GM06990 (cell line): Measurements from ENCODE around the gene COQ8B.

Experiments
- DNase-seq: peaks from one replicate; pipeline ENCODE4 v3.0.0-alpha.2; 2011; ENCODE audit not compliant: insufficient read length; ENCODE audit errors: extremely low read depth
- H3K27me3 ChIP-seq: replicated peaks from 2 replicates; pipeline ENCODE4 v1.6.0; 2011; ENCODE audit warnings: low read length; ENCODE audit not compliant: control insufficient read depth, insufficient read depth
- H3K36me3 ChIP-seq: 2 replicates; pipeline ENCODE4 v1.5.1; 2011; ENCODE audit warnings: low read length; ENCODE audit not compliant: control insufficient read depth, insufficient read depth
- H3K4me3 ChIP-seq: replicated peaks from 2 replicates; pipeline ENCODE4 v1.5.1; 2011; ENCODE audit warnings: low read depth, mild to moderate bottlenecking, control low read depth, low read length
- CTCF ChIP-seq: IDR thresholded peaks from 2 replicates; pipeline ENCODE4 v1.5.1; 2011; ENCODE audit warnings: low read length, control low read depth, mild to moderate bottlenecking, inconsistent platforms; ENCODE audit not compliant: insufficient read depth, poor library complexity, severe bottlenecking

COQ8B gene

DNA sequence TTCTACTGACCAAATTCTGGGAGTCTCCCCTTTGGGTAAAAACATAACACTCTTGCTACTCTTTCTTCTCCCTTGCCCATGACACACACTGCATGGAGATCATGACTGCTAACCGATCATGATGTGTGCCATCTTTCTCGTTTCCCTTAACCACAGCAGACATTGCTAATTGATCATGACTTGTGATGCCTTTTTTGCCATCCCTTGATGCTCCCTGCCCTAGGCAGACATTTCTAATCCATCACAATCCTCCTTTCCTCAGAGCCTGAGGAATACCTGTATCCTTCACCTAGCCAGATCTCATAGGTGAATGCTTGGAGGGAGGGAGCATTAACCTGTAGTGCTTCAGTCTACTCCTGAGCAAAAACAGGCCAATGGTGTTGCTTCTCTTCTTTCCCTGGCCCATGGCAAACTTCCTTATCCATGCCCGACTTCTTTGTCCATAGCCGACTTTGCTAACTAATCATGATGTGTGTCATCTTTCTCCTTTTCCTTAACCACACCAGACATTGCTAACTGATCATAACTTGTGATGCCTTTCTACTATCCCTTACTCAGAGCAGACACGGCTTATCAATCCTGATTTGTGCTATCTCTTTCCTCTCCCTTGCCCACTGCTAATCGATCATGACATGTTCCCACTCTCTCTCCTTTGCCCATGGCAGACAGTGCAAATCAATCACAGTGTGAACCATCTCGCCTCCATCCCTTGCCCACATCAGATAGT lies 44.0 kb downstream of the COQ8B start:
- DNase-seq = no peak
- no peaks in the 10 kb centered on the region for H3K27me3 ChIP-seq
- no peaks in the 10 kb centered on the region; the same call in 1 of the 2 replicates for H3K36me3 ChIP-seq
- no peak overlapping the region for H3K4me3 ChIP-seq
- no peak for TF ChIP-seq CTCF

DNA sequence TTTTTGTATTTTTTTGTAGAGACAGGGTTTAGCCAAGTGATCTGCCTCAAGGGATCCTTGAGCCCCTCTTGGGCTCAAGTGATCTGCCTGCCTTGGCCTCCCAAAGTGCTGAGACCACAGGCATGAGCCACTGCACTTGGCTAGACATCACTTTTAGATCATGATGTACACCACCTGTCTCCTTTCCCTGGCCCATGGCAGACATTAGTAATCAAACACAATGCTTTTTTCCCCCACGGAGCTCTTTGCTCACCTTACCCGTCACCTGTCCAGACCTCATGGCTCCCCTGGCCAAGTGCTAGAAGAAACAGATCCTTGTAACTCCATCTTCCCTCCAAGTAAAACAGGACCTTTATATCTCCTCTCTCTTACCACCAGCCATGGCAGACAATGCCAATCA lies 44.6 kb downstream of the COQ8B start:
- Histone ChIP-seq H3K36me3 (no peaks in the 10 kb centered on the region; the same call in 1 of the 2 replicates), H3K4me3 (no peak overlapping the region), H3K27me3 (no peaks in the 10 kb centered on the region)
- no peak for DNase-seq
- no peak for TF ChIP-seq CTCF

DNA sequence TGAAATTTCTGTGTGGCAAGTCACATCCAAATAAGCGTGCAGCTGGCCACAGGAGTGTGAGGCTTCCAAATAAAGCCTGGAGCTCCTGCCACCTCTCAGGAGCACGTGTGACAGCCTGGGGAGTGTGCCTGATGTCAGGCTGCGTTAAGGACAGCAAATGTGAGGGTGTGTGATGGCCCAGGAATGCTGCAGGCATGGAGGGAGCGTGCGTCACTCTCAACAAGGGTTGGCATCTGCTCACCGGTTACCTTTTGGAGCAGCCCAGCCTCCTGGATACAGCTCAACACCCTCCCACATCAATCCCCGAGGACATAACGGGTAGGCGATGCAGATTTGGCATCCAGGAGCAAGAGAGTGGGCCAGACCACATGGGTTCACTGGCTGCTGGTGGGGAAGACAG lies 45.3 kb downstream of the COQ8B start:
- Histone ChIP-seq H3K4me3 (no peak overlapping the region), H3K27me3 (no peaks in the 10 kb centered on the region), H3K36me3 (no peaks in the 10 kb centered on the region)
- DNase-seq = no peak
- no peak for TF ChIP-seq CTCF

- H3K4me3 ChIP-seq = no peak overlapping the region
- DNase-seq = no peak
- H3K36me3 ChIP-seq = no peaks in the 10 kb centered on the region
- TF ChIP-seq CTCF = no peak
- H3K27me3 ChIP-seq = no peaks in the 10 kb centered on the region
Observed at GRCh38 chr19:40668991-40669614, 47.6 kb downstream of the COQ8B start.

- Histone ChIP-seq H3K4me3 (no peak overlapping the region), H3K27me3 (no peaks in the 10 kb centered on the region), H3K36me3 (no peaks in the 10 kb centered on the region)
- no peak for DNase-seq
- no peak for TF ChIP-seq CTCF
Observed at GRCh38 chr19:40667602-40668001, 49.1 kb downstream of the COQ8B start.
